Fibroblast of lung (primary cell): Measurements from ENCODE around the gene PSMD10.

Experiments used
- EZH2 ChIP-seq: IDR thresholded peaks from 2 replicates; pipeline ENCODE4 v1.5.1; 2012; ENCODE audit warnings: low read length, control low read depth, mild to moderate bottlenecking; ENCODE audit errors: missing control alignments
- TF ChIP-seq, protein P1 (sequence below), 2 donors: IDR thresholded peaks in 1 of 2; conservative IDR thresholded peaks in 1 of 2; 1 replicate in 1 of 2; 2 replicates in 1 of 2; pipeline ENCODE4 v1.5.1; 2011 to 2012; ENCODE audit warnings: low read length in 2 of 2, control low read depth in 1 of 2, inconsistent platforms in 1 of 2, low read depth in 1 of 2, mild to moderate bottlenecking in 1 of 2

DNA sequence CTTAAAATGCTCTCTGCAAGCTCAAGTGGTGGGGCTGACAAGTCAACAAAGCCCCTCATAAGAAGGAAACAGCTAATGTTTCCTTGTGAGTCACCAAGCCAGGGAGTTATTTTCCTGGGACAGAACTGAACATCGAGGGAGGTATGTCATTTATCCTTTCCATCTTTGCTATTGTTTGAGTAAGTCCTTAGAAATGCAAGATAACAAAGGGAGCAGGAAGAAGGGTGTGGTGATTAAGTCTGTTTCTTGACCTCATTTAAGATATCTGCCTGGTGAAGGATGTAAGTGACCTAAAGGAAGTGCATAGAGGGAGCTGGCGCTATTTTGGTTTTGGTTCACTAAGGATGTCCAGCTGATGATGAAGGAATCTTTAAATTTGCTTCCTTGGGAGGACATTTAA, 40.1 kb upstream of the PSMD10 start:
- TF ChIP-seq, protein P1, sequence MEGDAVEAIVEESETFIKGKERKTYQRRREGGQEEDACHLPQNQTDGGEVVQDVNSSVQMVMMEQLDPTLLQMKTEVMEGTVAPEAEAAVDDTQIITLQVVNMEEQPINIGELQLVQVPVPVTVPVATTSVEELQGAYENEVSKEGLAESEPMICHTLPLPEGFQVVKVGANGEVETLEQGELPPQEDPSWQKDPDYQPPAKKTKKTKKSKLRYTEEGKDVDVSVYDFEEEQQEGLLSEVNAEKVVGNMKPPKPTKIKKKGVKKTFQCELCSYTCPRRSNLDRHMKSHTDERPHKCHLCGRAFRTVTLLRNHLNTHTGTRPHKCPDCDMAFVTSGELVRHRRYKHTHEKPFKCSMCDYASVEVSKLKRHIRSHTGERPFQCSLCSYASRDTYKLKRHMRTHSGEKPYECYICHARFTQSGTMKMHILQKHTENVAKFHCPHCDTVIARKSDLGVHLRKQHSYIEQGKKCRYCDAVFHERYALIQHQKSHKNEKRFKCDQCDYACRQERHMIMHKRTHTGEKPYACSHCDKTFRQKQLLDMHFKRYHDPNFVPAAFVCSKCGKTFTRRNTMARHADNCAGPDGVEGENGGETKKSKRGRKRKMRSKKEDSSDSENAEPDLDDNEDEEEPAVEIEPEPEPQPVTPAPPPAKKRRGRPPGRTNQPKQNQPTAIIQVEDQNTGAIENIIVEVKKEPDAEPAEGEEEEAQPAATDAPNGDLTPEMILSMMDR (conservative IDR thresholded peaks at IDR 0.05 in 1 of 2, IDR thresholded peaks at IDR 0.05 in 1 of 2; ENCODE audit: low read depth in 1 of 2, low read length in 2 of 2) = no peak
- TF ChIP-seq EZH2 = no peak
